Astrocyte of the cerebellum (primary cell): ENCODE data around the gene WNT11.

Experiments
- DNase-seq: peaks from one replicate; pipeline ENCODE4 v3.0.0-alpha.2; 2011; ENCODE audit warnings: low read depth
- H3K4me3 ChIP-seq: 2 replicates; pipeline ENCODE4 v1.5.1; 2011; ENCODE audit warnings: mild to moderate bottlenecking, low read depth, low read length, moderate library complexity
- in situ Hi-C: cut with HindIII; loops from 2 replicates; pipeline ENCODE4 v1.10.0; 2017; ENCODE audit warnings: low sequenced_read_pairs
- TF ChIP-seq, protein P1 (sequence below): IDR thresholded peaks from 2 replicates; pipeline ENCODE4 v1.5.1; 2012; ENCODE audit warnings: low read length, low read depth, moderate library complexity, mild to moderate bottlenecking; ENCODE audit errors: missing control alignments

WNT11 gene

DNA sequence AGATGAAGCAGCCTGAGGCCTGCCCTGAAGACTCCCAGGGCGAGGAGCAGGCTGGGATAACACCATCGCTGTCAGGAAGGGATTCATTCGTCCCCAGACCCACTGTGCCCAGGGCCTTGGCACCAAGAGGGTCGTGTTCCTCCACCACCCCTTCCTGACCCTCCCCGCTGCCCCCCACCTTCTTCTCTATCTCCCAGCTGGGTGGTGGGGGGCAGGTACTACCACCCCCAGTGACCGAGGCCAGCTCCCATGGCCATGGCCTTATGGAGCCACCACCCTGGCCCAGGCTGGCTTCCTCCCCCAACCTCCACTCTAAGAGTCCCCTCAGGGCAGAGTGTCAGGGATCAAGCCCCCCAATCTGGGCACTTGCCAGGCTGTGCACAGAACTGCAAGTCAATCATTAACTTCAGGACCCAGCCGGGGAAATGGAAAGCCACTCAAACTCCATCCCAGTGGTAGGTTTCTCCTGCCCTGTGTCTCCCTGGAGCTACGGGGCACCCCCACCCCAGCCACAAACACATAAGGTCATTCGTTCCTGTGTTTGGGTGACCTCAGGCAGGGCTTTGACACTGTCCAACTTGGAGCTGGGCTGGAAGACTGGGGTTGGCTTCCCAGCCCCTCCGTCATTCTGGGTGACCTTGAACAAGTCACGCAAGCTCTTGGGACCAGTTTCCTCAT lies 33.3 kb upstream of the WNT11 start:
- DNase-seq = no peak
- TF ChIP-seq, protein P1, sequence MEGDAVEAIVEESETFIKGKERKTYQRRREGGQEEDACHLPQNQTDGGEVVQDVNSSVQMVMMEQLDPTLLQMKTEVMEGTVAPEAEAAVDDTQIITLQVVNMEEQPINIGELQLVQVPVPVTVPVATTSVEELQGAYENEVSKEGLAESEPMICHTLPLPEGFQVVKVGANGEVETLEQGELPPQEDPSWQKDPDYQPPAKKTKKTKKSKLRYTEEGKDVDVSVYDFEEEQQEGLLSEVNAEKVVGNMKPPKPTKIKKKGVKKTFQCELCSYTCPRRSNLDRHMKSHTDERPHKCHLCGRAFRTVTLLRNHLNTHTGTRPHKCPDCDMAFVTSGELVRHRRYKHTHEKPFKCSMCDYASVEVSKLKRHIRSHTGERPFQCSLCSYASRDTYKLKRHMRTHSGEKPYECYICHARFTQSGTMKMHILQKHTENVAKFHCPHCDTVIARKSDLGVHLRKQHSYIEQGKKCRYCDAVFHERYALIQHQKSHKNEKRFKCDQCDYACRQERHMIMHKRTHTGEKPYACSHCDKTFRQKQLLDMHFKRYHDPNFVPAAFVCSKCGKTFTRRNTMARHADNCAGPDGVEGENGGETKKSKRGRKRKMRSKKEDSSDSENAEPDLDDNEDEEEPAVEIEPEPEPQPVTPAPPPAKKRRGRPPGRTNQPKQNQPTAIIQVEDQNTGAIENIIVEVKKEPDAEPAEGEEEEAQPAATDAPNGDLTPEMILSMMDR = no peak
- in situ Hi-C loops = loop anchor here (25.0 kb wide), 1 partner anchor 273 kb away; no protein-coding TSS in a partner anchor
- H3K4me3 ChIP-seq = no peak overlapping the region

DNA sequence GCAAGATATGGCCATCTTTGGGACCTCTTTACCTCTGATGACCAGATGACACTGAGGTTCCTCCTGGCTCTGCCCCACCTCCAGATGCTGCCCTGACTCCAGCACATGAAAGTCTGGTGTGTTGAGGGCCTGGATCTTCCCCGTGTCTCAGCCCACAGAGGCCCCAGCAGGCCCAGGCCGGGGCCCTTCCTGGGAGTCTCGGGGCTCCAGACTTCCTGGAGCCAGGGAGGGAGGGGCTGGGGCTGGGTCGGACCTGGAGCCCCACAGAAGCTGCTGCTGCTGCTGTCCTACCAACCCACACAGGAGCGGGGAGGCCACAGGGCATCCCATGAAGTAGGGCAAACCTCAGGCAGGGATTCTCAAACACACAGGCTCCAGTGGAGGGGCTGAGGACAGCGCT lies 32.2 kb upstream of the WNT11 start:
- in situ Hi-C loops = loop anchor here (25.0 kb wide), 1 partner anchor 274 kb away; no protein-coding TSS in a partner anchor
- DNase-seq = no peak
- no peak overlapping the region for H3K4me3 ChIP-seq
- TF ChIP-seq, protein P1 = no peak

GRCh38 chr11:76237914-76238313 lies 31.6 kb upstream of the WNT11 start:
- TF ChIP-seq, protein P1 = no peak
- no peak for DNase-seq
- H3K4me3 ChIP-seq = no peak overlapping the region
- in situ Hi-C loops = loop anchor here (25.0 kb wide), 1 partner anchor 274 kb away; no protein-coding TSS in a partner anchor

DNA sequence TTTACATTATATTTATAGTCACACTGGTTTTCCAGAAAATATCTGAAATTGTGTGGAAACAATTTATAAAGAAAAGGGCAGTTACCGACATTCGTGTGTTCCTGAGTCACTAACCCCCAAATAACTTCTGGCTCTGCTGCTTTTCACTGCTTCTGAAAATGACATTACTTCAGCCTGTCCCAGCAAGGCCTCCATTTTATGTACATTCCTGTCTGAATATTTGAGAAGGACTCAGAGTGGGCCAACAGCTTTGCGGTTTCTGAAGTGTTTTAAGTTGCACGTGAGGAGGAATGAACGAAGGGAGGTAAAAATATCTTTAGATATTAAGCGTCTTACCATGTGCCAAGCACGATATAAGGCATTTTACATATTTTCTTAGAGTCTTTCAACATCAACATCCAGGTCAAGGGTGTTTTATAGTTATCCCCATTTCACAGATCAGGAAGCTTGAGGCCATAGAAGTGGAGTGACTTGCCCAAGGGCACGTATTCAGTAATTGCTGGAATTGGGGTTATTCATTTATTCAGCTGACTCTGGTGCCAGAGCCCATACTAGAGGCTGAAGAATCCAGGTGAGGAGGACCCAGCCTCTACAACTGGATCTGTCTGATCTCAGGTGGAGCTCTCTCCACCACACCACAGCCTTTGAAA lies 30.8 kb upstream of the WNT11 start:
- in situ Hi-C loops = loop anchor here (25.0 kb wide), 1 partner anchor 275 kb away; no protein-coding TSS in a partner anchor
- no peak for DNase-seq
- H3K4me3 ChIP-seq = peak overlapping the region; percentile 81
- TF ChIP-seq, protein P1 = no peak

DNA sequence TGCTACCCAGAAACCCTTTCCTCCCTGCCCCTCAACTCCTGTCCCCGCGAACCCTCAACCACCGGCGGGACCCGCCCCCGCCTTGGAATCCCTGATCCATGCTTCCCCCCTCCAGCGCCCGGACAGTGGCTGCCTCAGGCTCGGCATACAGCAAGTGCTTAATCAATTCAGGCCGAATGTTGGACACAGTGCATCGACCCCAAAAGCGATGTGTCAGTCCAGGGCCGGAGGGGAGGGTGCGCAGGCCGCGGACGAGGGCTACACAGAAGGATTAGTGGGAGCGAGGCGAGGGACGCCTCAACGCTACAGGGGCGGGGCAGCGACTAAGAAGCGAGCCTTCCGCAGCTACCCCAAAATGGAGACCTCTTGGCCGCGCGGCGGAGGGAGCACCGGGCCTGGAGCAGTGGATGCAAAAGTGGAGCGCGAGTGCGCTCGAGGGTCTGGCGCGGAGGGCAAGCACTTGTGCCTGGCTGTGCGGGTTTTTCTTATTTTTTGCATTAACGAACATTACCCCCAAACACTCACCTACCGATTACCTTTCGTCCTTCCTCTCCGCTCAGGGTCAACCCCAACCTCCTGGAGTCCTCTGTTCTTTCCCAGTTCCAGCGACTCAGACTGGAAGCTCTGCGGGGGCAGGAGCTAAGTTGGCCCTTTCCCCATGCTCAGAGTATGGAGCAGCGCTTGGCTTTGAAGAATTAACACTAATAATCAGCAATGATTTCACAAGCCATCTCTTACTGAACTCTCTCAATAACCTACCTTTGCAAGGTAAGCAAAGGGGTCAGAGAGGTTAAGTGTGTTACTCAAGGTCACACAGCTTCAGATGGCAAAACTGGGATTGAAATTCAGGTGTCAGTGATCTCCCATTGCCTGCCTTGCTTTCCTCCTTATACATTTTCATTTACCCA lies 30.0 kb upstream of the WNT11 start:
- TF ChIP-seq, protein P1 = no peak
- peak overlapping the region; percentile 81 for H3K4me3 ChIP-seq
- in situ Hi-C loops = loop anchor here (25.0 kb wide), 1 partner anchor 276 kb away; no protein-coding TSS in a partner anchor
- peak; percentile 20 for DNase-seq
